HG03095 (cell line): ENCODE measurements around the gene ARHGAP5.
"Not testable (repeated sequence)": the region's sequence is repeated elsewhere in the genome, so short reads cannot be mapped to it uniquely, and the experiment has no call there.

Source experiments
- ATAC-seq: cut with Tn5 transposase; IDR thresholded peaks from one replicate; pipeline ENCODE4 v1.9.1; 2021; ENCODE audit warnings: moderate library complexity; ENCODE audit not compliant: unreplicated experiment

ARHGAP5 gene

DNA sequence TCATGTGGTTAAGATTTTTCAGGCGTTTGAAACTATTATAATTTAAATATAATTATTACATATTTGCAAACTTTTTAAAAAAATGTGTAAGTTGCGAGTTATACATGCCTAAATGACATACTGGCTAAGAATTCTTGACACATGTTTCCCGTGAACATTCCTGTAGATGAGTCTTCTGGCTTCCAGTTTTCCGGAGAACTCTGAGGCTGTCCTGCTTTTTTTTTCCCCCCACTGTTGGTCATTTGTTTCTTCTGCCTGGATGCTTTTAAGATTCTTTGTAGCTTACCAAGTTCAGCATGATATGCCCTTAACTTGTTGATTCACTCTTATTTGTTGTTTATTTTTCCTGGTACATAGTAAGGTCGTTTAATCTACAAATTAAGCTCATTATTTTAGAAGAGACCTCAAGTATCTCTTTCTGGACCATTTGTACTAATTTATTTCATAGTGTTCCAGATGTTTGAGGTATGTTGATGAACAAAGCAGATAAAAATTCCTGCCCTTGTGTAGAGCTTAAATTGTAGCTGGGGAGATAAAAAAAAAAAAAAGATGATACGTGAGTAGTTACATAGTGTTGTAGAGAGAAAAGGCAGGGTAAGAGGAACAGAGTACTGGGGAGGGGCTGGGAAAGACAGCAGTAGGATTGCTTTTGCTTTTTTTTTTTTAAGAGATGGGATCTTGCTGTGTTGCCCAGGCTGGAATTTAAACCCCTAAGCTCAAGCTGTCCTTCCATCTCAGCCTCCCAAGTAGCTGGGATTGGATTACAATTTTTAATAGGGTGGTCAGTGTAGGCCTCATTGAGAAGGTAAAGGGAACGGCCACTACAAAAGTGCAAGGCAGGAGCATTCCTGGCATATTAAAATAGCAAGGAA lies 32.8 kb downstream of the ARHGAP5 start:
- ATAC-seq, result no peak

DNA sequence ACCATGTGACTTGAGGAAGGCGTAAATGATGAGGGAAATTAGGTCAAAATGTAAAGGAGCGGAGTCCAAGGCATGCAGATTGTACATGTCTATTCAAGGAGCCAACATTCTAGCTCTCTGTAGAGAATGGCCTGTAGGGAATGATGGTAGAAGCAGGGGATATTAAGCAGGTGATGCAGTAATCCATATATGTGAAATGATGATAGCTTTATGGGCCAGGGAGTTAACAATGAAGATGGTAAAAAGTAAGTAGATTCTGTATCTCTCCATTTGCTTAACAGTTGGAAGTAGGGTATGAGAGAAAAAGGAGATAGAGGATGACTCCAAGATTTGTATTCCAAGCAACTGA lies 33.4 kb downstream of the ARHGAP5 start:
- ATAC-seq, result no peak

DNA sequence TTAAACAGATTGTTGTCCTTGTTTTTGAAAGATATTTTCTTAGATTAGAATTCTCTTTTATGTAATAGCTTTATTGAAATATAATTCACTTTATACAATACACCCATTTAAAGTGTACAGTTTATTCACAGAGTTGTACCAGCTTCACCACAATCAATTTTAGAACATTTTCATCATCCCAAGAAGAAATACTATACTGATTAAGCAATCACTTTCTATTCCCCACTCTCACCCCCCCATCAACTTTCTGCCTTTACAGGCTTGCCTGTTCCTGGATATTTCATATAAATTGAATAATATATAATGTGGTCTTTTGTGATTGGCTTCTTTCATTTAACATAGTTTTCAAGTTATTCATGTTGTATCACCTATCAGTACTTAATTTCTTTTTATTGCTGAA lies 44.4 kb downstream of the ARHGAP5 start:
- no peak for ATAC-seq

DNA sequence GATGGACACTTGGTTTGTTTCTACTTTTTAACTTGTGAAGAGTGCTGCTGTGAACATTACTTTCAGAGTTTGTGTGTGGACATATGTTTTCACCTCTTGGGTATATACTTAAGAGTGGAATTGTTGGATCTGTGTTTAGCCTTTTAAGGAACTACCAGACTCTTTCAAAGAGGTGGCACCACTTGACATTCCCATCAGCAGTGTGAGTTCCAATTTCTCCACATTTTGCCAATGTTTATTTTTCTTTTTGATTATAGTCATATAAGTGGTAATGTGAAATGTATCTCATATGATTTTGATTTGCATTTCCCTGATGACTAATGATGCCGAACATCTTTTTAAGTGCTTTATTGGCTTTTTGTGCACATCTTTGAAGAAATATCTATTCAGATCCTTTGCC lies 44.8 kb downstream of the ARHGAP5 start:
- ATAC-seq, result no peak

DNA sequence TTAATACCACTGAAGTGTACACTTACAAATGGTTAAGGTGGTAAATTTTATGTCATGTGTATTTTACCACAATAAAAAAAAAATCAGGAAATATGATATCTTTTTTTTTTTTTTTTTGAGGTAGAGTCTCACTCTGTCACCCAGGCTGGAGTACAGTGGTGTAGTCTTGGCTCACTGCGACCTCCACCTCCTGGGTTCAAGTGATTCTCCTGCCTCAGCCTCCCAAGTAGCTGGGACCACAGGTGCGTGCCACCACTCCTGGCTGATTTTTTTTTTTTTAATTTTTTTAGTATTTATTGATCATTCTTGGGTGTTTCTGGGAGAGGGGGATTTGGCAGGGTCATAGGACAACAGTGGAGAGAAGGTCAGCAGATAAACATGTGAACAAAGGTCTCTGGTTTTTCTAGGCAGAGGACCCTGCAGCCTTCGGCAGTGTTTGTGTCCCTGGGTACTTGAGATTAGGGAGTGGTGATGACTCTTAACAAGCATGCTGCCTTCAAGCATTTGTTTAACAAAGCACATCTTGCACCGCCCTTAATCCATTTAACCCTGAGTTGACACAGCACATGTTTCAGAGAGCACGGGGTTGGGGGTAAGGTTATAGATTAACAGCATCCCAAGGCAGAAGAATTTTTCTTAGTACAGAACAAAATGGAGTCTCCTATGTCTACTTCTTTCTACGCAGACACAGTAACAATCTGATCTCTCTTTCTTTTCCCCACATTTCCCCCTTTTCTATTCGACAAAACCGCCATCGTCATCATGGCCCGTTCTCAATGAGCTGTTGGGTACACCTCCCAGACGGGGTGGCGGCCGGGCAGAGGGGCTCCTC lies 50.0 kb downstream of the ARHGAP5 start:
- ATAC-seq, result not testable (repeated sequence)

DNA sequence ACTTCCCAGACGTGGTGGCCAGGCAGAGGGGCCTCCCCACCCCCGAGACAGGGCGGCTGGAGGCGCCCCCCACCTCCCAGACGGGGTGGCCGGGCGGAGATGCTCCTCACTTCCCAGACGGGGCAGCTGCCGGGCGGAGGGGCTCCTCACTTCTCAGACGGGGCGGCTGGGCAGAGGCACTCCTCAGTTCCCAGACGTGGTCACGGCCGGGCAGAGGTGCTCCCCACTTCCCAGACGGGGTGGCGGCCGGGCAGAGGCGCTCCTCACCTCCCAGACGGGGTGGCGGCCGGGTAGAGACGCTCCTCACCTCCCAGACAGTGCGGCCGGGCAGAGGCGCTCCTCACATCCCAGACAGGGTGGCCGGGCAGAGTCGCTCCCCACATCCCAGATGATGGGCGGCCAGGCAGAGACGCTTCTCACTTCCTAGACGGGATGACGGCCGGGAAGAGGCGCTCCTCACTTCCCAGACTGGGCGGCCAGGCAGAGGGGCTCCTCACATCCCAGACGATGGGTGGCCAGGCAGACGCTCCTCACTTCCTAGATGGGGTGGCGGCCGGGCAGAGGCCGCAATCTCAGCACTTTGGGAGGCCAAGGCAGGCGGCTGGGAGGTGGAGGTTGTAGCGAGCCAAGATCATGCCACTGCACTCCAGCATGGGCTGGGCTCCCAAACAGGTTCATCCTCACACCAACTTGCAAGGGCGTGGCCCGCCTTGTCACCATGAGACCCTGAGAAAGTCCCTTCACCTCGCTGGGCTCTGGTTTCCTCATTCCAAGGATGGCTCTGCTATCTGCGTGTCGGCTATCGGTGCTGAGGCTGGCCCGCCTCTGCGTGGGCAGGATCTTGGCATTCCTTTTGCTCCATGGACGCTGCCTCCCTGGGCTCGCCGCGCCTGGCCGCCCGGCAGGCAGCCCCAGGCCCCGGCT lies 50.9 kb downstream of the ARHGAP5 start:
- not testable (repeated sequence) for ATAC-seq

DNA sequence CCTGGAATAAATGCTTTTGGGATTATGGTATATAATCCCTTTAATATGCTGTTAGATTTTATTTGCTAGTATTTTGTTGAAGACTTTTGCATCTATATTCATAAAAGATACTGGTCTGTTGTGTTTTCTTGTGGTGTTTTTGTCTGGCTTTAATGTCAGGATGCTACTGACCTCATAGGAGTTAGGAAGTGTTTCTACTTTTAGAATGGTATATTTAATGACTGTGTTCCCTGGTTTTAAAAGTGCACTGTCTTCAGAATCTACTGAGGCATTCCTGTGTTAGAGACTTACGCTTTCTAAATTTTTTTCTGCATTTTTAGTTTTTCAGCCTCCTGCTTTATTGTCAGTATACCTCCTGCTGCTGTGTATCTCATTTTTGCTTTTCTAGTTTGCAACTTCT lies 51.6 kb downstream of the ARHGAP5 start:
- ATAC-seq, result no peak

DNA sequence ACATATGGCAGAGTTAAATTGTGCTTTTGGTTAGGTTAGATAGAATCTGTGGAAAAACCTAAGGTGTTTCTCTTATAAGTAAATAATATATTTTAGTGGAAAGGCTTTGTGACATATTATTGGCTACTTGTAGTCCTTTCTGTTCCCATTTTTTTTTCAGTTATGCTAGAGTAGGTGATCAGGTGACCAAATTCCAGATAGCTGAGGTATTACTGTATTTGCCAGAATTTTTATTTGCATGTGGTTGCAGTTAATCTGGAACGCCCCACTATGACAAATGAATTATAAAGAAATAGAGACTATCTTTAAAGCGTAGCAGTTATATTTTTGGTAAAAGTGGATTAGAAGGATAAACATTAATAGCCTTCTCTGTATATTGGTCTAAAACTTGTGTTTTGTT lies 52.0 kb downstream of the ARHGAP5 start:
- ATAC-seq, result no peak

DNA sequence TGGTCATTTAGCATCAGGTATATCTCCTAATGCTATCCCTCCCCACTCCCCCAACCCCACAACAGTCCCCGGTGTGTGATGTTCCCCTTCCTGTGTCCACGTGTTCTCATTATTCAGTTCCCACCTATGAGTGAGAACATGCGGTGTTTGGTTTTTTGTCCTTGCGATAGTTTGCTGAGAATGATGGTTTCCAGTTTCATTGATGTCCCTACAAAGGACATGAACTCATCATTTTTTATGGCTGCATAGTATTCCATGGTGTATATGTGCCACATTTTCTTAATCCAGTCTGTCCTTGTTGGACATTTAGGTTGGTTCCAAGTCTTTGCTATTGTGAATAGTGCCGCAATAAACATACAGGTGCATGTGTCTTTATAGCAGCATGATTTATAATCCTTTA lies 54.6 kb downstream of the ARHGAP5 start:
- not testable (repeated sequence) for ATAC-seq

DNA sequence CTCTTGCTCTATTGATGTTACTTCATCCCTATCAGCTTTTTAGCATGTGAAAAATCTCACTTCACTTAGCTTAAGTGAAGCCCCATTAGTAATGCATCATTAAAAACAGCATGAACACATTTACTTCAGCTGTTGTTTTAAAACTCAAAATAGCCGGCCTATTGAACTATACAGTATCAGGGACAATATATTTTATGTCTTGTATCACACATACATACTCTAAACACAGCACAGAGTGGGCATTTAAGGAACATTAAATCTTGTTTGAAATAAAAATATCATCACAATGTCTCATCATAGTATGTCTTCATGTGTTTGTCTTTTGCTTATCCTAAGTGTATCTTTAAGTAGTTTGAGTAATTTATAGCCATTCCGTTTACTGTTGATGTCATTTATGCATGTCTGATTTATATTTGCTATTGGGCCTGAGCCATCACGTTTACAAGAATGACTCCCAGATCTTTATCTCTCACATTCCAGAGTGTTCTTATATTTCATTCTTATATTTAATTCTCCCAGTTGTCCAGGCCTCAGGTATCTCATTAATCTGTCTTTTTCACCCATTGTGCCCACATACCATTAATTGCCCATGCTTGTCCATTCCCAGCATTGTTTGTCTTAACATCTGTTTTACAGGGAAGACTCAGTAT lies 57.5 kb downstream of the ARHGAP5 start:
- no peak for ATAC-seq

DNA sequence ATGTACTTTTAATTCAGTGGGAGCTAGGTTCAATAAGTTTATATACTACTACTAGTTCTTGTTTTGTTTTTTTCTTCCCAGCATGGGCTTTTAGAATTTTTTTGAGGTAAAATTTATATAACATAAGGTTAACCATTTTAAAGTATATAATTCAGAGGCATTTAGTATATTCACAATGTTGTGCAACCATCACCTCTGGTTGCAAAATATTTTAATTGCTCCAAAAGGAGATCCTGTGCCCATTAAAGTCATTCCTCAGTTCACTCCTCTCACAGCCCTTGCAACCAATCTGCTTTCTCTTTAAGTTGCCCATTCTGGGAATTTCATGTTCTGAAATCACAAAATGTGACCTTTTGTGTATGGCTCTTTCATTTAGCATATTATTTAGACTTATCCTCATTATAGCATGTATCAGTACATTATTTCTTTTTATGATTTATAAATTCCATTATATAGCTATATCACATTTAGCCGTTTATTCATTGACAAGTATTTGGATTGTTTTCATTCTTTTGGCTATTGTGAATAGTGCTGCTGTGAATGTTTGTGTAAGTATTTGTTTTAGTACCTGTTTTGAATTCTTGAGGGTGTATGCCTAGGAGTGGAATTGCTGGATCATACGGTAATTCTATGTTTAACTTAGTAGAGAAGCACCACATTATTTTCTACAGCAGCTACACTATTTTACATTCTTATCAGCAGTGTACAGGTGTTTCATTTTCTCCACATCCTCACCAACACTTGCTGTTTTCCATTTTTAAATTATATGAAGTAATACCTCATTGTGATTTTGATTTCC lies 59.1 kb downstream of the ARHGAP5 start:
- no peak for ATAC-seq

DNA sequence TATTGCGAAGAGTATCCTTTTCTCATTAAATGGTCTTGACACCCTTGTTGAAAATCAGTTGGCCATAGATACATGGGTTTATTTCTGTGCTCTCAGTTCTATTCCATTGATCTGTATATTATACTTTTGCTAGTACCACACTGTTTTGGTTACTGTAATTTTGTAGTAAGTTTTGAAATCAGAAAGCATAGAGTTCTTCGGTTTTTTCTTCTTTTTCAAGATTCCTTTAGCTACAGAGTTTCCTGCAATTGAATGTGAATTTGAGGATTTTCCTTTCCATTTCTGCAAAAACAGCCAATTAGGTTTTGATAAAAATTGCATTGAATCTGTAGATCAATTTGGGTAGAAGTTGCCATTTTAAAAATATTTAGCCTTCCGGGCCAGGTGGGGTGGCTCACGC lies 60.2 kb downstream of the ARHGAP5 start:
- no peak for ATAC-seq

DNA sequence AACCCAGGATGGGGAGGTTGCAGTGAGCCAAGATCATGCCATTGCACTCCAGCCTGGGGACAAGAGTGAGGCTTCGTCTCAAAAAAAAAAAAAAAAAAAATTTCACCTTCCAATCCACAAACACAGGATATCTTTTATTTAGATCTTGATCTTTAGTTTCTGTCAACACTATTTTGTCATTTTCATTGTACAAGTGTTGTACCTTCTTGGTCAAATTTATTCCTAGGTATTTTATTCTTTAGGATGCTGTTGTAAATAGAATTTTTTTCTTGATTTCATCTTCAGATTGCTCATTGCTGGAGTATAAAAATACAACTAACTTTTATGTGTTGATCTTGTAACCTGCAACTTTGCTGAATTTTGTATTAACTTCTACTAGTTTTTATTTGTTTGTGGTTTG lies 60.8 kb downstream of the ARHGAP5 start:
- no peak for ATAC-seq

DNA sequence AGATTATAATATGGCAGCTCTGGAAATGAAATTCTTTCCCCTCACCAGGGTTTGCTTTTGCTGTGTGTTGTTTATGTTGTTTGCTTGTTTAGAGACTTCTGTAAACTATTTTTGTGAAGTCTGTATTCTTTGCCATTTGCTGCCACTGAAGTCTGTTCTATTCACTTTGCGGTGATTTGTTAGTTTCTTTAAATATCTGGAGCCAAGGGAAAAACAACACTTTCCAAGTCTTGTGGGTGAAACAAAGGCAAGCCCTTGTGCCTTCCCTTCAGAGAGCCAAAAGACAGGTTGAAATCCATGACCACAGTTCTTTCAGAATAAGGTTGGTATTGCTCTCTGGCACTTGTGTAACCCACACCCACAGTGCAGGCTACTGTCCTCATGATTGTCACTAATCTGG lies 65.2 kb downstream of the ARHGAP5 start:
- no peak for ATAC-seq

DNA sequence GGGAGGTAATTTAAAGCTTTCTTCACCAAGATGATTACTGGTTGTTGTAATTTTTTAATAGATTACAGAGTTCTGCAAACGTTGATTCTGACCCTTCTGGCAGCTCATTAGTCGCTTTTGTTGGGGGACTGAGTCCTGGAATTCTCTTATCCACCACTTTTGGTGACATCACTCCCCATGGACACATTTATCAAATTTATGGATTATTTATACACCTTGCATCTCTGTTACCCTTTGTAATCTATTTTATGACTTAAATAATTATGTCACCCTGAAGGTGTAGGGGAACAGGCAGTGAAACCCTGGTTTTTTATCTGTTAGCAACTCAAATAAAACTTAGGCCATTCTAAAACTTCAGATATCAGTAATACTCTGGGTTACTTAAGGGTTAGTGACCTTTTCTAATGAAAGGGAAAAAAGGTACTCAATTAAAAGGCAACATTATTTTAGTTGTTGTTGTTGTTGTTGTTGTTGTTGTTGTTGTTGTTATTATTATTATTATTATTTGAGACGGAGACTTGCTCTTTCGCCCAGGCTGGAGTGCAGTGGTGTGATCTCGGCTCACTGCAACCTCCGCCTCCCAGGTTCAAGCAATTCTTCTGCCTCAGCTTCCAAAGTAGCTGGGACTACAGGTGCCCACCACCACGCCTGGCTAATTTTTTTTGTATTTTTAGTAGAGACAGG lies 65.8 kb downstream of the ARHGAP5 start:
- no peak for ATAC-seq

DNA sequence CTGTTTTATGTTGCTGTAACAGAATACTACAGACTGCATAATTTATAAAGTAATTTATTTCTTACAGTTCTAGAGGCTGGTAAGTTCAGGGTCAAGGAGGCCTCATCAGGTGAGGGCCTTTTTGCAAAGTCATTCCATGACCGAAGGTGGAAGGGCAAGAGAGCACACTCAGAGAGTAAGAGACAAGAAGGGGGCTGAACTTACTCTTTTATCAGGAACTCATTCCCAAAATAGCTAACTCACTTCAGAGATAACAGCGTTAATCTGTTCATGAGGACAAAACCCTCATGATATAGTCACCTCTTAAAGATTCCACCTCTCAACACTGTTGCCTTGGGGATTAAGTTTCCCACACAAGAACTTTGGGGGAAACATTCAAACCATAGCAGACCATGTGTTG lies 73.3 kb downstream of the ARHGAP5 start:
- ATAC-seq, result no peak

DNA sequence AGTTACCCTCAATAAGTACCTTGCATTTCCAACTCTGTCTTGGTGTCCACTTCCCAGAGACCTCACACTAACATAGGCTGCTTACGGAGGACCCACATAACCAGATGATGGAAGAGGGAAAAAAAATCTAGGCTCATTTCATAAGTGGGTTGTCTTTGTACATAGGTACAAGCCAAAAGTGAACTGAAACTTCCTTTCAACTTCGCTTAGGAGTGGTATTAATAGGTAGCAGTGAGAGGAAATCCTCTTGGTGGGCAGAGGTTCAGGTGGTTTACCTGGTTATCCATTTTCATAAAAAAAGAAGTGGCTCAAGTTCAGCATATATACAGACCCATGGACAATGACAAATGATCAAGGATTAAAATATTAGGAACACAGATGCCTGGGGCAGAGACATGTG lies 88.9 kb downstream of the ARHGAP5 start:
- no peak for ATAC-seq

DNA sequence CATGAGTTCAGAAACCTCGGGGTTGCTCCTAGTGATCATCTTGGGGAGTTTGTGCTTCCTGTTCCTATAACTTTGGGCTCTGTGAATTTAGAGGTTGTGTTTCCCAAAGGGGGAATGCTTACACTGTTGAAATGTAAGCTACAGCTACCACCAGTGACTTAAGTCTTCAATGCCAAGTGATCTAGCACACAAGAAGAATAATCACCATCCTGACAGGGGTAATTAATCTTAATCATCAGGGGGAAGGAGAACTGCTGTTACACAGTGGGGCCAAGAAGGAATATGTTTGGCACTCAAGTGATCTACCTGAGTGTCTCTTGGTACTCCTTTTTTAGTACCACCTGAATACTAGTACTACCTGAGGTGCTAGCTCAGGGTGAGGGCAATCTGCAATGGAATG lies 89.8 kb downstream of the ARHGAP5 start:
- no peak for ATAC-seq

DNA sequence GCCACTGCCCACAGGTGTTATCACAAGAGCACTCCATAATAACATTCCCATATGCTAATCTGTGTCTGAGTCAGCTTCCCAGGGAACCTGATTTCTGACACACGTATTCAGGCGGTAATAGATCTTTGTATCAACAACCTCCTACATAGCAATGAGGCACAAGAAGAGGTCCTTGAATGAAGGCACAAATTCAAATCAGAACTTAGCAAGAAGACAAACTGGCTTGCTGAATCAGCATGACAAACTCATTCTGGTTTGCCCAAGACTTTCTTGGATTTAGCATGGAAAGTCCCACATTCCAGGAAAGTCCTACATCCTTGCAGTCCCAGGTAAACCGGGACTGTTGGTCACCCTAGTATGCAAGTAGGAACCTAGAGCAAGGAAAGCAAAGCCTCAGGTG lies 90.8 kb downstream of the ARHGAP5 start:
- ATAC-seq, result no peak
